ENCODE data around the gene PARD3.

PARD3 gene

GRCh38 chr10:34801097-34801733 lies 13.9 kb downstream of the PARD3 start:
- TF ChIP-seq CTCF (IDR thresholded peaks at IDR 0.05; ENCODE audit: low read depth, low read length, poor library complexity, severe bottlenecking) = no peak
- Histone ChIP-seq H3K4me1 (ENCODE audit: control insufficient read depth, low read length) (no peaks in the 10 kb centered on the region), H3K79me2 (ENCODE audit: control insufficient read depth, low read length) (no peaks in the 10 kb centered on the region), H4K20me1 (ENCODE audit: control insufficient read depth, insufficient read depth, low read depth, low read length) (no peaks in the 10 kb centered on the region), H3F3A (ENCODE audit: control insufficient read depth, insufficient read depth) (no peaks in the 10 kb centered on the region), H3K27ac (ENCODE audit: low read depth, low read length) (no peak overlapping the region), H3K4me2 (ENCODE audit: low read length) (no peak overlapping the region), H3K36me3 (ENCODE audit: control insufficient read depth, low read length) (no peaks in the 10 kb centered on the region), H3K4me3 (ENCODE audit: low read length) (no peak overlapping the region), H3K27me3 (ENCODE audit: control insufficient read depth, low read length) (no peaks in the 10 kb centered on the region), H3K9me3 (ENCODE audit: control insufficient read depth, insufficient read depth, low read length) (no peaks in the 10 kb centered on the region), H3K9me2 (replicated peaks; ENCODE audit: control insufficient read depth, low read length) (no peaks in the 10 kb centered on the region)

GRCh38 chr10:34800624-34801023 lies 14.5 kb downstream of the PARD3 start:
- Histone ChIP-seq H3K36me3 (ENCODE audit: control insufficient read depth, low read length) (no peaks in the 10 kb centered on the region), H4K20me1 (ENCODE audit: control insufficient read depth, insufficient read depth, low read depth, low read length) (no peaks in the 10 kb centered on the region), H3K9me3 (ENCODE audit: control insufficient read depth, insufficient read depth, low read length) (no peaks in the 10 kb centered on the region), H3K27ac (ENCODE audit: low read depth, low read length) (no peak overlapping the region), H3K27me3 (ENCODE audit: control insufficient read depth, low read length) (no peaks in the 10 kb centered on the region), H3K4me3 (ENCODE audit: low read length) (no peak overlapping the region), H3F3A (ENCODE audit: control insufficient read depth, insufficient read depth) (no peaks in the 10 kb centered on the region), H3K4me1 (ENCODE audit: control insufficient read depth, low read length) (no peaks in the 10 kb centered on the region), H3K9me2 (replicated peaks; ENCODE audit: control insufficient read depth, low read length) (no peaks in the 10 kb centered on the region), H3K4me2 (ENCODE audit: low read length) (no peak overlapping the region), H3K79me2 (ENCODE audit: control insufficient read depth, low read length) (no peaks in the 10 kb centered on the region)
- TF ChIP-seq CTCF (IDR thresholded peaks at IDR 0.05; ENCODE audit: low read depth, low read length, poor library complexity, severe bottlenecking) = no peak
- TF ChIP-seq EZH2phosphoT487 (IDR thresholded peaks at IDR 0.05; ENCODE audit: borderline replicate concordance, low read length) = no peak

DNA sequence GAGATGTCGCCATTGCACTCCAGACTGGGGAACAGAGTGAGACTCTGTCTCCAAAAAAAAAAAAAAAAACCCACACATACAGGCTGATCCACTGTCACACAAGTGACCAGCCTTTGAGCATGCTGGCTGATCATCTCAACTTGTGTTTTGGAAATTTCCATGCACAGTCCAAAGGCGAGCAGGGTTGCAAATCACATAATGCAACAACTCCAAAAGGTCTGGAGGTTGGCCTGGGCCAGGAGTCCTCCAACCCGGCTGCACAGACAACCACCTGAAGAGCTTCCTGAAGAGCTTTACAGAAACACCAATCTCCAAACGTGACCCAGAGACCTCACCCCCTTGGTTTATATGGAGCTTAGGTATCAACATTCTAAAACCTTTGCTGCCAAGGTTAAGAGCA lies 16.4 kb downstream of the PARD3 start:
- Histone ChIP-seq H3K4me3 (ENCODE audit: low read length) (no peak overlapping the region), H3K27ac (ENCODE audit: low read depth, low read length) (no peak overlapping the region), H3K4me2 (ENCODE audit: low read length) (no peak overlapping the region), H3K9me3 (ENCODE audit: control insufficient read depth, insufficient read depth, low read length) (no peaks in the 10 kb centered on the region), H3K9me2 (replicated peaks; ENCODE audit: control insufficient read depth, low read length) (no peaks in the 10 kb centered on the region), H3K4me1 (ENCODE audit: control insufficient read depth, low read length) (no peaks in the 10 kb centered on the region), H3K79me2 (ENCODE audit: control insufficient read depth, low read length) (no peaks in the 10 kb centered on the region), H3F3A (ENCODE audit: control insufficient read depth, insufficient read depth) (no peaks in the 10 kb centered on the region), H3K27me3 (ENCODE audit: control insufficient read depth, low read length) (no peaks in the 10 kb centered on the region), H3K36me3 (ENCODE audit: control insufficient read depth, low read length) (no peaks in the 10 kb centered on the region), H4K20me1 (ENCODE audit: control insufficient read depth, insufficient read depth, low read depth, low read length) (no peaks in the 10 kb centered on the region)
- no peak for TF ChIP-seq CTCF (IDR thresholded peaks at IDR 0.05; ENCODE audit: low read depth, low read length, poor library complexity, severe bottlenecking)
- TF ChIP-seq EZH2phosphoT487 (IDR thresholded peaks at IDR 0.05; ENCODE audit: borderline replicate concordance, low read length) = no peak
